K562 (cell line): ENCODE measurements around the gene TTBK1. TPM values are rescaled to one million over a fixed set of nuclear protein-coding genes. Genes with fewer than 3 reads are reported as not detected.
A peak's percentile ranks its signal among the peaks of the same experiment; 100 is the strongest.

Experiments used
- ATAC-seq: fragments of 200-7000 bp; cut with Tn5 transposase; 3 replicates; pipeline ENCODE4 v1.9.1; 2020; ENCODE audit warnings: moderate library complexity
- BruUV-seq: library from RNA; stranded (reverse); fragments of 400-500 nt; replicated peaks from 2 replicates; lab custom pipeline; 2021; lab: Mats Ljungman, UMichigan
- CTCF ChIA-PET: fragments of 300-600 bp; formaldehyde crosslinking; extraction: SDS; loops from one replicate; lab custom pipeline; 2021; ENCODE audit warnings: low intra/inter-chr PET ratio; lab: Yijun Ruan, JAX
- POLR2A ChIA-PET: fragments of 300-600, 350-650 bp; sonication (Branson Sonifier 250); formaldehyde crosslinking; extraction: SDS; loops from one replicate; lab custom pipeline; 2021; ENCODE audit warnings: antibody characterized with exemption, inconsistent platforms; lab: Yijun Ruan, JAX
- DNase-seq, 4 experiments: peaks; one replicate each; pipeline versions ENCODE4 v3.0.0 to v3.0.0-alpha.2; 2011 to 2018; ENCODE audit warnings: low spot score in 3 of 4, mixed read lengths in 3 of 4; ENCODE audit errors: extremely low read depth in 1 of 4
- FAIRE-seq: peaks from 2 replicates; lab custom pipeline; 2011; peaks lifted over from hg19 to GRCh38; lab: Jason Lieb, UNC
- H2AFZ ChIP-seq: 2 replicates; pipeline ENCODE4 v1.6.0; 2011; ENCODE audit warnings: low read depth, low read length, control low read depth, inconsistent platforms
- H3K27ac ChIP-seq: fragments of 200-600 bp; 3 replicates; pipeline ENCODE4 v1.8.0; 2011; ENCODE audit warnings: low read depth, mild to moderate bottlenecking, control low read depth, inconsistent platforms, low read length, moderate library complexity, mixed read lengths; ENCODE audit errors: extremely low read depth
- H3K27me3 ChIP-seq, 2 experiments: fragments of 300-600 bp in 1 of 2; 2 replicates in 1 of 2; 3 replicates in 1 of 2; pipeline versions ENCODE4 v1.6.0 to v1.8.0; 2011; ENCODE audit warnings: inconsistent platforms in 2 of 2, low read length in 2 of 2, mild to moderate bottlenecking in 1 of 2, mixed read lengths in 1 of 2, moderate library complexity in 1 of 2; ENCODE audit not compliant: control insufficient read depth in 2 of 2, insufficient read depth in 2 of 2
- H3K36me3 ChIP-seq: fragments of 300-600 bp; 3 replicates; pipeline ENCODE4 v1.8.0; 2011; ENCODE audit warnings: mild to moderate bottlenecking, low read length, inconsistent platforms; ENCODE audit not compliant: control insufficient read depth, insufficient read depth
- H3K4me1 ChIP-seq, 2 experiments: fragments of 200-600 bp in 1 of 2; replicated peaks in 1 of 2; 2 replicates in 1 of 2; 3 replicates in 1 of 2; pipeline versions ENCODE4 v1.5.1 to v1.8.0; 2011; ENCODE audit warnings: inconsistent platforms in 2 of 2, low read length in 2 of 2, mild to moderate bottlenecking in 1 of 2, mixed read lengths in 1 of 2, moderate library complexity in 1 of 2; ENCODE audit not compliant: control insufficient read depth in 2 of 2, insufficient read depth in 2 of 2
- H3K4me2 ChIP-seq: 2 replicates; pipeline ENCODE4 v1.6.1; 2011; ENCODE audit warnings: low read length, control low read depth, inconsistent platforms, mixed read lengths; ENCODE audit not compliant: insufficient read depth
- H3K4me3 ChIP-seq: fragments of 200-600 bp; sonication (generic), shearing (Covaris generic); 2 replicates; pipeline ENCODE4 v1.5.1; 2016; ENCODE audit warnings: control low read depth, inconsistent platforms
- H3K79me2 ChIP-seq: fragments of 200-600 bp; 3 replicates; pipeline ENCODE4 v1.8.0; 2011; ENCODE audit warnings: low read length, inconsistent platforms; ENCODE audit not compliant: control insufficient read depth, insufficient read depth
- H3K9ac ChIP-seq, 2 experiments: 2 replicates each; pipeline versions ENCODE4 v1.6.0 to v1.6.1; 2011; ENCODE audit warnings: low read depth in 2 of 2, low read length in 2 of 2, control low read depth in 1 of 2, inconsistent platforms in 1 of 2, mild to moderate bottlenecking in 1 of 2, mixed read lengths in 1 of 2; ENCODE audit not compliant: insufficient read depth in 1 of 2
- H3K9me1 ChIP-seq: one replicate; pipeline ENCODE4 v1.6.0; 2011; ENCODE audit warnings: inconsistent platforms, mild to moderate bottlenecking, low read length, moderate library complexity; ENCODE audit not compliant: control insufficient read depth, insufficient read depth
- H3K9me3 ChIP-seq: replicated peaks from 2 replicates; pipeline ENCODE4 v1.5.1; 2011; ENCODE audit warnings: low read depth, low read length, inconsistent platforms; ENCODE audit not compliant: control insufficient read depth, insufficient read depth
- H4K20me1 ChIP-seq: replicated peaks from 2 replicates; pipeline ENCODE4 v1.6.1; 2011; ENCODE audit warnings: low read length, inconsistent platforms, mixed read lengths; ENCODE audit not compliant: control insufficient read depth, insufficient read depth
- ELF2 ChIP-seq: fragments of 250-450 bp; sonication (Bioruptor Pico); IDR thresholded peaks from 2 replicates; pipeline ENCODE4 v1.5.0; 2021; ENCODE audit warnings: mild to moderate bottlenecking
- LARP7 ChIP-seq: fragments of 450-650 bp; IDR thresholded peaks from 2 replicates; pipeline ENCODE4 v1.6.1; 2016
- MCM5 ChIP-seq: fragments of 450-650 bp; IDR thresholded peaks from 2 replicates; pipeline ENCODE4 v1.6.1; 2016; ENCODE audit warnings: low read depth
- RFX7 ChIP-seq: fragments of 250-450 bp; sonication (Bioruptor Pico); IDR thresholded peaks from 2 replicates; pipeline ENCODE4 v1.5.1; 2021; ENCODE audit warnings: mild to moderate bottlenecking
- TRIM28 ChIP-seq: fragments of 450-650 bp; IDR thresholded peaks from 2 replicates; pipeline ENCODE4 v1.6.1; 2017
- ZNF586 ChIP-seq: fragments of 450-650 bp; formaldehyde crosslinking; conservative IDR thresholded peaks from 2 replicates; pipeline ENCODE4 v1.4.0; 2020; ENCODE audit warnings: mild to moderate bottlenecking, moderate library complexity
- WGBS: fragments of 100-300 bp; shearing (Covaris generic); methylation state at CpG from one replicate; pipeline ENCODE4 v1.1.6; 2016; ENCODE audit warnings: low coverage, mixed read lengths; ENCODE audit not compliant: insufficient coverage; ENCODE audit errors: missing lambda C conversion rate; 5-methylcytosine and 5-hydroxymethylcytosine counted together
- in situ Hi-C: fragments of 300-500 bp; cut with MboI; formaldehyde crosslinking; loops from 4 replicates; pipeline ENCODE4 v1.15.0; 2018; ENCODE audit warnings: inconsistent platforms, mixed read lengths
- intact Hi-C: fragments of 100-400 bp; cut with micrococcal nuclease; formaldehyde crosslinking; loops from 2 replicates; pipeline ENCODE4 v1.14.2; 2022
- polyA plus RNA-seq, 8 experiments: library from polyadenylated mRNA; depleted of rRNA in 4 of 8; stranded (reverse) in 5 of 8; unstranded in 3 of 8; fragments of >200 nt; fragmentation: Nextera tagmentation in 2 of 8; fragmentation: Illumina TruSeq in 1 of 8; extraction: Ambion mirVana in 2 of 8; extraction: Trizol in 1 of 8; gene quantifications; 2 replicates each; pipeline versions ENCODE4 v1.2.1 to v1.2.3, GENCODE V29; 2011 to 2014; ENCODE audit warnings: inconsistent platforms in 1 of 8, missing spikeins in 1 of 8
- total RNA-seq, 7 experiments: library from RNA; depleted of rRNA in 6 of 7; stranded (reverse); fragments of >200 nt in 6 of 7; fragmentation: Illumina TruSeq in 2 of 7; extraction: Trizol in 2 of 7; gene quantifications; 2 replicates each; pipeline versions ENCODE4 v1.2.1 to v1.2.3, GENCODE V29; 2011 to 2021; ENCODE audit warnings: low replicate concordance in 1 of 7
- TF ChIP-seq, protein P1 (sequence below): sonication (generic); formaldehyde crosslinking; IDR thresholded peaks from 2 replicates; pipeline ENCODE4 v1.8.0; 2023; ENCODE audit warnings: missing genetic modification reagents, mild to moderate bottlenecking, borderline replicate concordance
- TF ChIP-seq, protein P2 (sequence below): fragments of 250-450 bp; sonication (Bioruptor Pico); IDR thresholded peaks from 2 replicates; pipeline ENCODE4 v1.8.0; 2021; ENCODE audit warnings: moderate library complexity, mild to moderate bottlenecking, inconsistent platforms
- TF ChIP-seq, protein P3 (sequence below): fragments of 450-650 bp; IDR thresholded peaks from 2 replicates; pipeline ENCODE4 v1.6.1; 2017; ENCODE audit warnings: antibody characterized with exemption, mild to moderate bottlenecking
- TF ChIP-seq, protein P4 (sequence below): fragments of 450-650 bp; IDR thresholded peaks from one replicate; pipeline ENCODE4 v1.6.1; 2018; ENCODE audit warnings: mild to moderate bottlenecking, moderate library complexity; ENCODE audit not compliant: partially characterized antibody

The TTBK1 gene
- total and polyA plus RNA-seq, 9 of the 15 experiments (the other 6 are each of a cell fraction or from before 2014, with no cell fraction given) = not detected

DNA sequence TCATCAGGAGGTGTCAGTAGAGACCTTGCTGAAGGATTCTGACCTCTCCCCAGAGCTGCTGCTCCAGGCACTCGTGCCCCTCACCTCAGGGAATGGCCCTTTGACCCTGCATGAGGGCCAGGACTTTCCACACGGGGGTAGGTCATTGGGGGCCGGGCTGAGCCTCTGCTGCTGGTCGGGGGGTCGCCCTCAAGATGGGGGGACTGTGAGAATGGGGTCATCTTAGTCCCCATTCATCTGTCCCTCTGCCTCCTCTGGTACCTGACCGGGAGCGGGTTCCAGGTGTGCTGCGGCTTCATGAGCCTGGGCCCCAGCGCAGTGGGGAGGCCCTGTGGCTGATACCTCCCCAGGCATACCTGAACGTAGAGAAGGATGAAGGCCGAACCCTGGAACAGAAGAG lies 29.9 kb upstream of the TTBK1 start (continued):
- TF ChIP-seq, protein P1, sequence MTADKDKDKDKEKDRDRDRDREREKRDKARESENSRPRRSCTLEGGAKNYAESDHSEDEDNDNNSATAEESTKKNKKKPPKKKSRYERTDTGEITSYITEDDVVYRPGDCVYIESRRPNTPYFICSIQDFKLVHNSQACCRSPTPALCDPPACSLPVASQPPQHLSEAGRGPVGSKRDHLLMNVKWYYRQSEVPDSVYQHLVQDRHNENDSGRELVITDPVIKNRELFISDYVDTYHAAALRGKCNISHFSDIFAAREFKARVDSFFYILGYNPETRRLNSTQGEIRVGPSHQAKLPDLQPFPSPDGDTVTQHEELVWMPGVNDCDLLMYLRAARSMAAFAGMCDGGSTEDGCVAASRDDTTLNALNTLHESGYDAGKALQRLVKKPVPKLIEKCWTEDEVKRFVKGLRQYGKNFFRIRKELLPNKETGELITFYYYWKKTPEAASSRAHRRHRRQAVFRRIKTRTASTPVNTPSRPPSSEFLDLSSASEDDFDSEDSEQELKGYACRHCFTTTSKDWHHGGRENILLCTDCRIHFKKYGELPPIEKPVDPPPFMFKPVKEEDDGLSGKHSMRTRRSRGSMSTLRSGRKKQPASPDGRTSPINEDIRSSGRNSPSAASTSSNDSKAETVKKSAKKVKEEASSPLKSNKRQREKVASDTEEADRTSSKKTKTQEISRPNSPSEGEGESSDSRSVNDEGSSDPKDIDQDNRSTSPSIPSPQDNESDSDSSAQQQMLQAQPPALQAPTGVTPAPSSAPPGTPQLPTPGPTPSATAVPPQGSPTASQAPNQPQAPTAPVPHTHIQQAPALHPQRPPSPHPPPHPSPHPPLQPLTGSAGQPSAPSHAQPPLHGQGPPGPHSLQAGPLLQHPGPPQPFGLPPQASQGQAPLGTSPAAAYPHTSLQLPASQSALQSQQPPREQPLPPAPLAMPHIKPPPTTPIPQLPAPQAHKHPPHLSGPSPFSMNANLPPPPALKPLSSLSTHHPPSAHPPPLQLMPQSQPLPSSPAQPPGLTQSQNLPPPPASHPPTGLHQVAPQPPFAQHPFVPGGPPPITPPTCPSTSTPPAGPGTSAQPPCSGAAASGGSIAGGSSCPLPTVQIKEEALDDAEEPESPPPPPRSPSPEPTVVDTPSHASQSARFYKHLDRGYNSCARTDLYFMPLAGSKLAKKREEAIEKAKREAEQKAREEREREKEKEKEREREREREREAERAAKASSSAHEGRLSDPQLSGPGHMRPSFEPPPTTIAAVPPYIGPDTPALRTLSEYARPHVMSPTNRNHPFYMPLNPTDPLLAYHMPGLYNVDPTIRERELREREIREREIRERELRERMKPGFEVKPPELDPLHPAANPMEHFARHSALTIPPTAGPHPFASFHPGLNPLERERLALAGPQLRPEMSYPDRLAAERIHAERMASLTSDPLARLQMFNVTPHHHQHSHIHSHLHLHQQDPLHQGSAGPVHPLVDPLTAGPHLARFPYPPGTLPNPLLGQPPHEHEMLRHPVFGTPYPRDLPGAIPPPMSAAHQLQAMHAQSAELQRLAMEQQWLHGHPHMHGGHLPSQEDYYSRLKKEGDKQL (CRISPR knock-in tag) = no peak
- TF ChIP-seq, protein P2, sequence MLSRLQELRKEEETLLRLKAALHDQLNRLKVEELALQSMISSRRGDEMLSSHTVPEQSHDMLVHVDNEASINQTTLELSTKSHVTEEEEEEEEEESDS (CRISPR knock-in tag) = no peak
- TF ChIP-seq, all 486 proteins: peak for 0

DNA sequence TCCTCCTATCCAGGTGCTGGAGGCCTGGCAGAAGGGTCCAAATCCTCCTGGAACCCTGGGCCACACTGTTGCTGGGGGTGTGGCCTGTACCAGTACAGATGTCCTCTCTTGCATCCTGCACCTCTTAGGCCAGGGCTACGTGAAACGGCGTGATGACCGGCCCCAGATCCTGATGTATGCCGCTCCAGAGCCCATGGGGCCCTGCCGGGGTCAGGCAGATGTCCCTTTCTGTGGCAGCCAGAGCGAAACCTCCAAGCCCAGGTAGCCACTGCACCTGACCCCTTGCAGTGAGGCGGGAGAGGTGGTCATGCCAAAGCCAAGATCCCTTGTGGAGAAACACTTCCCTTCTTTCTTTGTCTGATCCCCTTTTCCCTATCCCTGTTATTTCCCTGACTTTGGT lies 28.2 kb upstream of the TTBK1 start:
- no peak for ATAC-seq
- H3K27ac ChIP-seq = no peak overlapping the region
- H3K4me1 ChIP-seq = peaks cover 9 to 14% of the 10 kb centered on the region in 2 experiments; a peak in 4 of 5 replicates
- TF ChIP-seq RFX7 (CRISPR knock-in tag) = no peak
- TF ChIP-seq, protein P3, sequence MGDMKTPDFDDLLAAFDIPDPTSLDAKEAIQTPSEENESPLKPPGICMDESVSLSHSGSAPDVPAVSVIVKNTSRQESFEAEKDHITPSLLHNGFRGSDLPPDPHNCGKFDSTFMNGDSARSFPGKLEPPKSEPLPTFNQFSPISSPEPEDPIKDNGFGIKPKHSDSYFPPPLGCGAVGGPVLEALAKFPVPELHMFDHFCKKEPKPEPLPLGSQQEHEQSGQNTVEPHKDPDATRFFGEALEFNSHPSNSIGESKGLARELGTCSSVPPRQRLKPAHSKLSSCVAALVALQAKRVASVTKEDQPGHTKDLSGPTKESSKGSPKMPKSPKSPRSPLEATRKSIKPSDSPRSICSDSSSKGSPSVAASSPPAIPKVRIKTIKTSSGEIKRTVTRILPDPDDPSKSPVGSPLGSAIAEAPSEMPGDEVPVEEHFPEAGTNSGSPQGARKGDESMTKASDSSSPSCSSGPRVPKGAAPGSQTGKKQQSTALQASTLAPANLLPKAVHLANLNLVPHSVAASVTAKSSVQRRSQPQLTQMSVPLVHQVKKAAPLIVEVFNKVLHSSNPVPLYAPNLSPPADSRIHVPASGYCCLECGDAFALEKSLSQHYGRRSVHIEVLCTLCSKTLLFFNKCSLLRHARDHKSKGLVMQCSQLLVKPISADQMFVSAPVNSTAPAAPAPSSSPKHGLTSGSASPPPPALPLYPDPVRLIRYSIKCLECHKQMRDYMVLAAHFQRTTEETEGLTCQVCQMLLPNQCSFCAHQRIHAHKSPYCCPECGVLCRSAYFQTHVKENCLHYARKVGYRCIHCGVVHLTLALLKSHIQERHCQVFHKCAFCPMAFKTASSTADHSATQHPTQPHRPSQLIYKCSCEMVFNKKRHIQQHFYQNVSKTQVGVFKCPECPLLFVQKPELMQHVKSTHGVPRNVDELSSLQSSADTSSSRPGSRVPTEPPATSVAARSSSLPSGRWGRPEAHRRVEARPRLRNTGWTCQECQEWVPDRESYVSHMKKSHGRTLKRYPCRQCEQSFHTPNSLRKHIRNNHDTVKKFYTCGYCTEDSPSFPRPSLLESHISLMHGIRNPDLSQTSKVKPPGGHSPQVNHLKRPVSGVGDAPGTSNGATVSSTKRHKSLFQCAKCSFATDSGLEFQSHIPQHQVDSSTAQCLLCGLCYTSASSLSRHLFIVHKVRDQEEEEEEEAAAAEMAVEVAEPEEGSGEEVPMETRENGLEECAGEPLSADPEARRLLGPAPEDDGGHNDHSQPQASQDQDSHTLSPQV = no peak
- TF ChIP-seq LARP7 = no peak
- no peak for TF ChIP-seq ELF2
- no peak for TF ChIP-seq ZNF586 (CRISPR knock-in tag)
- no peak for TF ChIP-seq MCM5
- no peak for TF ChIP-seq TRIM28
- TF ChIP-seq, protein P4, sequence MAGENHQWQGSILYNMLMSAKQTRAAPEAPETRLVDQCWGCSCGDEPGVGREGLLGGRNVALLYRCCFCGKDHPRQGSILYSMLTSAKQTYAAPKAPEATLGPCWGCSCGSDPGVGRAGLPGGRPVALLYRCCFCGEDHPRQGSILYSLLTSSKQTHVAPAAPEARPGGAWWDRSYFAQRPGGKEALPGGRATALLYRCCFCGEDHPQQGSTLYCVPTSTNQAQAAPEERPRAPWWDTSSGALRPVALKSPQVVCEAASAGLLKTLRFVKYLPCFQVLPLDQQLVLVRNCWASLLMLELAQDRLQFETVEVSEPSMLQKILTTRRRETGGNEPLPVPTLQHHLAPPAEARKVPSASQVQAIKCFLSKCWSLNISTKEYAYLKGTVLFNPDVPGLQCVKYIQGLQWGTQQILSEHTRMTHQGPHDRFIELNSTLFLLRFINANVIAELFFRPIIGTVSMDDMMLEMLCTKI = no peak
- in situ Hi-C loops (no loop called here), intact Hi-C loops (no loop called here)
- 70% methylated on average over 8 of the region's 8 CpGs for WGBS
- POLR2A ChIA-PET = interaction anchor here (1.0 to 10.7 kb wide), 4 partner anchors 11 to 35 kb away, joined by 3 to 118 read pairs (median 6); partner anchors contain the start of genes CUL9 and DNPH1
- no peak for FAIRE-seq
- no peak for DNase-seq
- H3K36me3 ChIP-seq = no peaks in the 10 kb centered on the region
- CTCF ChIA-PET = no interaction called here
- no peaks in the 10 kb centered on the region for H3K27me3 ChIP-seq
- no peak overlapping the region for H3K4me2 ChIP-seq
- no peaks in the 10 kb centered on the region for H3K9me1 ChIP-seq
- no peaks in the 10 kb centered on the region for H4K20me1 ChIP-seq
- no peaks in the 10 kb centered on the region for H3K79me2 ChIP-seq
- no peaks in the 10 kb centered on the region for H3K9me3 ChIP-seq
- no TSS peak for BruUV-seq
- no peak overlapping the region for H3K4me3 ChIP-seq
- H2AFZ ChIP-seq = no peak overlapping the region
- H3K9ac ChIP-seq = 0 out of 4 replicates have a peak overlapping the region, but pooled peaks of 1 of the 2 experiments have one; percentile 3
